Transverse colon (tissue), 3 donors: Measurements from ENCODE around the gene CEBPZ.

Source experiments
- EP300 ChIP-seq: sonication (generic); formaldehyde crosslinking; IDR thresholded peaks from one replicate; pipeline ENCODE4 v1.6.1; 2017; ENCODE audit warnings: antibody characterized with exemption, low read depth
- TF ChIP-seq, protein P1 (sequence below), 5 experiments: fragments of 200-600 bp in 3 of 5; fragments of 450-650 bp in 2 of 5; sonication (generic) in 3 of 5; IDR thresholded peaks; 1 replicate in 2 of 5; 2 replicates in 3 of 5; pipeline ENCODE4 v1.5.1; 2016 to 2017; ENCODE audit warnings: antibody characterized with exemption in 5 of 5, inconsistent platforms in 3 of 5, mild to moderate bottlenecking in 2 of 5, moderate library complexity in 1 of 5

DNA sequence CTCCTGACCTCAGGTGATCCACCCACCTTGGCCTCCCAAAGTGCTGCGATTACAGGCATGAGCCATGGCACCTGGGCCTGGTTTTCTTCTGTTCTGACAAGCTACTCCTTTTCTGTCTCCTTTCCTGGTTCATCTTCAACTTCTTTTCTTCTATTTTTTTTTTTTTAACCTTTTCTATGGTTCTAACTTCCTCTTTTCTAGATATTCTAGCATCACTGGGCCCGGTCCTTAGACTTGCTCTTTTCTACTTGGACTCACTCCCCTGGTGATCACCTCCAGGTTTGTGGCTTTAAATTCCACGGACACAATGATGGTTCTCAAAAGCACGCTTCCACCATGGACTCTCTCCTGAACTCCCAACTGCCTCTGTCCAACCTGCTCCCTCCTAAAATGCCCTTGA is 76.6 kb downstream of the CEBPZ start:
- TF ChIP-seq, protein P1, sequence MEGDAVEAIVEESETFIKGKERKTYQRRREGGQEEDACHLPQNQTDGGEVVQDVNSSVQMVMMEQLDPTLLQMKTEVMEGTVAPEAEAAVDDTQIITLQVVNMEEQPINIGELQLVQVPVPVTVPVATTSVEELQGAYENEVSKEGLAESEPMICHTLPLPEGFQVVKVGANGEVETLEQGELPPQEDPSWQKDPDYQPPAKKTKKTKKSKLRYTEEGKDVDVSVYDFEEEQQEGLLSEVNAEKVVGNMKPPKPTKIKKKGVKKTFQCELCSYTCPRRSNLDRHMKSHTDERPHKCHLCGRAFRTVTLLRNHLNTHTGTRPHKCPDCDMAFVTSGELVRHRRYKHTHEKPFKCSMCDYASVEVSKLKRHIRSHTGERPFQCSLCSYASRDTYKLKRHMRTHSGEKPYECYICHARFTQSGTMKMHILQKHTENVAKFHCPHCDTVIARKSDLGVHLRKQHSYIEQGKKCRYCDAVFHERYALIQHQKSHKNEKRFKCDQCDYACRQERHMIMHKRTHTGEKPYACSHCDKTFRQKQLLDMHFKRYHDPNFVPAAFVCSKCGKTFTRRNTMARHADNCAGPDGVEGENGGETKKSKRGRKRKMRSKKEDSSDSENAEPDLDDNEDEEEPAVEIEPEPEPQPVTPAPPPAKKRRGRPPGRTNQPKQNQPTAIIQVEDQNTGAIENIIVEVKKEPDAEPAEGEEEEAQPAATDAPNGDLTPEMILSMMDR (IDR thresholded peaks at IDR 0.05) = no peak
- no peak for TF ChIP-seq EP300
